K562 (cell line): Measurements from ENCODE around the gene ZFAND6. TPM values are rescaled to one million over a fixed set of nuclear protein-coding genes. Genes with fewer than 3 reads are reported as not detected.

Source experiments
- ATAC-seq: fragments of 200-7000 bp; cut with Tn5 transposase; 3 replicates; pipeline ENCODE4 v1.9.1; 2020; ENCODE audit warnings: moderate library complexity
- BruUV-seq: library from RNA; stranded (reverse); fragments of 400-500 nt; replicated peaks from 2 replicates; lab custom pipeline; 2021; lab: Mats Ljungman, UMichigan
- CTCF ChIA-PET: fragments of 300-600 bp; formaldehyde crosslinking; extraction: SDS; loops from one replicate; lab custom pipeline; 2021; ENCODE audit warnings: low intra/inter-chr PET ratio; lab: Yijun Ruan, JAX
- POLR2A ChIA-PET: fragments of 300-600, 350-650 bp; sonication (Branson Sonifier 250); formaldehyde crosslinking; extraction: SDS; loops from one replicate; lab custom pipeline; 2021; ENCODE audit warnings: antibody characterized with exemption, inconsistent platforms; lab: Yijun Ruan, JAX
- DNase-seq, 4 experiments: peaks; one replicate each; pipeline versions ENCODE4 v3.0.0 to v3.0.0-alpha.2; 2011 to 2018; ENCODE audit warnings: low spot score in 3 of 4, mixed read lengths in 3 of 4; ENCODE audit errors: extremely low read depth in 1 of 4
- FAIRE-seq: peaks from 2 replicates; lab custom pipeline; 2011; peaks lifted over from hg19 to GRCh38; lab: Jason Lieb, UNC
- H2AFZ ChIP-seq: 2 replicates; pipeline ENCODE4 v1.6.0; 2011; ENCODE audit warnings: low read depth, low read length, control low read depth, inconsistent platforms
- H3K27ac ChIP-seq: fragments of 200-600 bp; 3 replicates; pipeline ENCODE4 v1.8.0; 2011; ENCODE audit warnings: low read depth, mild to moderate bottlenecking, control low read depth, inconsistent platforms, low read length, moderate library complexity, mixed read lengths; ENCODE audit errors: extremely low read depth
- H3K27me3 ChIP-seq, 2 experiments: fragments of 300-600 bp in 1 of 2; 2 replicates in 1 of 2; 3 replicates in 1 of 2; pipeline versions ENCODE4 v1.6.0 to v1.8.0; 2011; ENCODE audit warnings: inconsistent platforms in 2 of 2, low read length in 2 of 2, mild to moderate bottlenecking in 1 of 2, mixed read lengths in 1 of 2, moderate library complexity in 1 of 2; ENCODE audit not compliant: control insufficient read depth in 2 of 2, insufficient read depth in 2 of 2
- H3K36me3 ChIP-seq: fragments of 300-600 bp; 3 replicates; pipeline ENCODE4 v1.8.0; 2011; ENCODE audit warnings: mild to moderate bottlenecking, low read length, inconsistent platforms; ENCODE audit not compliant: control insufficient read depth, insufficient read depth
- H3K4me1 ChIP-seq, 2 experiments: fragments of 200-600 bp in 1 of 2; replicated peaks in 1 of 2; 2 replicates in 1 of 2; 3 replicates in 1 of 2; pipeline versions ENCODE4 v1.5.1 to v1.8.0; 2011; ENCODE audit warnings: inconsistent platforms in 2 of 2, low read length in 2 of 2, mild to moderate bottlenecking in 1 of 2, mixed read lengths in 1 of 2, moderate library complexity in 1 of 2; ENCODE audit not compliant: control insufficient read depth in 2 of 2, insufficient read depth in 2 of 2
- H3K4me2 ChIP-seq: 2 replicates; pipeline ENCODE4 v1.6.1; 2011; ENCODE audit warnings: low read length, control low read depth, inconsistent platforms, mixed read lengths; ENCODE audit not compliant: insufficient read depth
- H3K4me3 ChIP-seq: fragments of 200-600 bp; sonication (generic), shearing (Covaris generic); 2 replicates; pipeline ENCODE4 v1.5.1; 2016; ENCODE audit warnings: control low read depth, inconsistent platforms
- H3K79me2 ChIP-seq: fragments of 200-600 bp; 3 replicates; pipeline ENCODE4 v1.8.0; 2011; ENCODE audit warnings: low read length, inconsistent platforms; ENCODE audit not compliant: control insufficient read depth, insufficient read depth
- H3K9ac ChIP-seq, 2 experiments: 2 replicates each; pipeline versions ENCODE4 v1.6.0 to v1.6.1; 2011; ENCODE audit warnings: low read depth in 2 of 2, low read length in 2 of 2, control low read depth in 1 of 2, inconsistent platforms in 1 of 2, mild to moderate bottlenecking in 1 of 2, mixed read lengths in 1 of 2; ENCODE audit not compliant: insufficient read depth in 1 of 2
- H3K9me1 ChIP-seq: one replicate; pipeline ENCODE4 v1.6.0; 2011; ENCODE audit warnings: inconsistent platforms, mild to moderate bottlenecking, low read length, moderate library complexity; ENCODE audit not compliant: control insufficient read depth, insufficient read depth
- H3K9me3 ChIP-seq: replicated peaks from 2 replicates; pipeline ENCODE4 v1.5.1; 2011; ENCODE audit warnings: low read depth, low read length, inconsistent platforms; ENCODE audit not compliant: control insufficient read depth, insufficient read depth
- H4K20me1 ChIP-seq: replicated peaks from 2 replicates; pipeline ENCODE4 v1.6.1; 2011; ENCODE audit warnings: low read length, inconsistent platforms, mixed read lengths; ENCODE audit not compliant: control insufficient read depth, insufficient read depth
- DDX20 ChIP-seq: fragments of 450-650 bp; IDR thresholded peaks from 2 replicates; pipeline ENCODE4 v1.6.1; 2016; ENCODE audit warnings: missing genetic modification characterization, low read depth, mild to moderate bottlenecking, missing compliant biosample characterization, moderate library complexity
- ETS2 ChIP-seq: IDR thresholded peaks from 2 replicates; pipeline ENCODE4 v1.6.1; 2016; ENCODE audit warnings: borderline replicate concordance, missing genetic modification characterization, mild to moderate bottlenecking, moderate library complexity, missing compliant biosample characterization; ENCODE audit not compliant: poor library complexity, severe bottlenecking
- JUN ChIP-seq, 2 experiments: sonication (generic) in 1 of 2; formaldehyde crosslinking in 1 of 2; IDR thresholded peaks; 2 replicates each; pipeline versions ENCODE4 v1.6.1 to v1.8.0; 2012 to 2022; ENCODE audit warnings: borderline replicate concordance in 2 of 2, mild to moderate bottlenecking in 2 of 2, improper control_type of control experiment in 1 of 2, low read depth in 1 of 2, low read length in 1 of 2, missing genetic modification reagents in 1 of 2
- MLLT1 ChIP-seq, 2 experiments: fragments of 450-650 bp; IDR thresholded peaks; 2 replicates each; pipeline ENCODE4 v1.6.1; 2016
- MXD1 ChIP-seq: fragments of 250-450 bp; sonication (Bioruptor Pico); IDR thresholded peaks from 2 replicates; pipeline ENCODE4 v1.8.0; 2021; ENCODE audit warnings: borderline replicate concordance, mild to moderate bottlenecking, moderate library complexity; ENCODE audit not compliant: poor library complexity, severe bottlenecking
- POLR2G ChIP-seq: fragments of 200-400 bp; formaldehyde crosslinking; IDR thresholded peaks from 2 replicates; pipeline ENCODE4 v1.6.1; 2017; ENCODE audit warnings: low read depth, mild to moderate bottlenecking, antibody characterized with exemption, low read length, moderate library complexity
- RBM25 ChIP-seq: fragments of 200-400 bp; formaldehyde crosslinking; IDR thresholded peaks from 2 replicates; pipeline ENCODE4 v1.6.1; 2018; ENCODE audit warnings: low read length, low read depth, moderate library complexity; ENCODE audit not compliant: severe bottlenecking
- SMARCC2 ChIP-seq: fragments of 450-650 bp; IDR thresholded peaks from 2 replicates; pipeline ENCODE4 v1.6.1; 2017; ENCODE audit warnings: antibody characterized with exemption, moderate library complexity, mild to moderate bottlenecking, low read depth
- SPI1 ChIP-seq: IDR thresholded peaks from 2 replicates; pipeline ENCODE4 v1.6.1; 2011; ENCODE audit warnings: low read depth, low read length, control low read depth, borderline replicate concordance
- ZHX1 ChIP-seq: fragments of 150-350 bp; conservative IDR thresholded peaks from 2 replicates; pipeline ENCODE4 v1.6.1; 2014; ENCODE audit warnings: low read length
- ZNF140 ChIP-seq: fragments of 250-450 bp; sonication (Bioruptor Pico); IDR thresholded peaks from 2 replicates; pipeline ENCODE4 v1.8.0; 2021; ENCODE audit warnings: moderate library complexity, mild to moderate bottlenecking, inconsistent platforms
- ZNF174 ChIP-seq: fragments of 250-450 bp; sonication (Bioruptor Pico); IDR thresholded peaks from 2 replicates; pipeline ENCODE4 v1.4.0; 2020; ENCODE audit warnings: mild to moderate bottlenecking
- ZNF79 ChIP-seq: fragments of 250-450 bp; sonication (Bioruptor Pico); IDR thresholded peaks from 2 replicates; pipeline ENCODE4 v1.4.0; 2020; ENCODE audit warnings: low read depth, mild to moderate bottlenecking, moderate library complexity
- WGBS: fragments of 100-300 bp; shearing (Covaris generic); methylation state at CpG from one replicate; pipeline ENCODE4 v1.1.6; 2016; ENCODE audit warnings: low coverage, mixed read lengths; ENCODE audit not compliant: insufficient coverage; ENCODE audit errors: missing lambda C conversion rate; 5-methylcytosine and 5-hydroxymethylcytosine counted together
- in situ Hi-C: fragments of 300-500 bp; cut with MboI; formaldehyde crosslinking; loops from 4 replicates; pipeline ENCODE4 v1.15.0; 2018; ENCODE audit warnings: inconsistent platforms, mixed read lengths
- intact Hi-C: fragments of 100-400 bp; cut with micrococcal nuclease; formaldehyde crosslinking; loops from 2 replicates; pipeline ENCODE4 v1.14.2; 2022
- polyA plus RNA-seq, 8 experiments: library from polyadenylated mRNA; depleted of rRNA in 4 of 8; stranded (reverse) in 5 of 8; unstranded in 3 of 8; fragments of >200 nt; fragmentation: Nextera tagmentation in 2 of 8; fragmentation: Illumina TruSeq in 1 of 8; extraction: Ambion mirVana in 2 of 8; extraction: Trizol in 1 of 8; gene quantifications; 2 replicates each; pipeline versions ENCODE4 v1.2.1 to v1.2.3, GENCODE V29; 2011 to 2014; ENCODE audit warnings: inconsistent platforms in 1 of 8, missing spikeins in 1 of 8
- total RNA-seq, 7 experiments: library from RNA; depleted of rRNA in 6 of 7; stranded (reverse); fragments of >200 nt in 6 of 7; fragmentation: Illumina TruSeq in 2 of 7; extraction: Trizol in 2 of 7; gene quantifications; 2 replicates each; pipeline versions ENCODE4 v1.2.1 to v1.2.3, GENCODE V29; 2011 to 2021; ENCODE audit warnings: low replicate concordance in 1 of 7

The ZFAND6 gene
- total and polyA plus RNA-seq, 9 of the 15 experiments (the other 6 are each of a cell fraction or from before 2014, with no cell fraction given), result 53.9 to 206 (median 88.9) TPM

GRCh38 chr15:80011596-80011995, 47.9 kb upstream of the ZFAND6 start (continued):
- no peak for TF ChIP-seq ZHX1
- no peak for TF ChIP-seq DDX20 (tag)
- no peak for TF ChIP-seq ZNF174 (CRISPR knock-in tag)
- no peak for TF ChIP-seq SMARCC2
- TF ChIP-seq ZNF140 (CRISPR knock-in tag), result no peak
- TF ChIP-seq POLR2G, result no peak

- Histone ChIP-seq H3K27ac (no peak overlapping the region), H3K27me3 (no peaks in the 10 kb centered on the region), H3K9me3 (no peaks in the 10 kb centered on the region), H2AFZ (peak overlapping the region; percentile 41; the same call in 1 of the 2 replicates), H3K36me3 (no peaks in the 10 kb centered on the region), H3K9ac (no peak overlapping the region), H3K4me2 (no peak overlapping the region), H4K20me1 (no peaks in the 10 kb centered on the region), H3K9me1 (no peaks in the 10 kb centered on the region)
- BruUV-seq, result no TSS peak
- CTCF ChIA-PET, result no interaction called here
- in situ Hi-C loops (no loop called here), intact Hi-C loops (no loop called here)
- no peak for ATAC-seq
- POLR2A ChIA-PET, result interaction anchor here (0.6 kb wide), 1 partner anchor 1210 kb away, joined by 3 read pairs; no protein-coding TSS in a partner anchor
- 35% methylated on average over 6 of the region's 6 CpGs for WGBS
- TF ChIP-seq RBM25 (no peak), ZNF79 (CRISPR knock-in tag) (no peak), JUN (IDR thresholded peaks at IDR 0.05; ENCODE audit: borderline replicate concordance, low read depth, low read length) (no peak), JUN (CRISPR knock-in tag; IDR thresholded peaks at IDR 0.05; ENCODE audit: borderline replicate concordance) (no peak), ETS2 (no peak), MXD1 (CRISPR knock-in tag) (no peak), POLR2G (no peak), MLLT1 (IDR thresholded peaks at IDR 0.05) (no peak), SPI1 (peak; percentile 75)
- TF ChIP-seq, all 486 proteins: peak for 1
- DNase-seq (no peak), FAIRE-seq (no peak)
- Histone ChIP-seq H3K79me2 (no peaks in the 10 kb centered on the region), H3K4me1 (peaks cover 0 to 6% of the 10 kb centered on the region in 2 experiments; a peak in 1 of 5 replicates), H3K4me3 (no peak overlapping the region)
Measured at GRCh38 chr15:80012060-80012726, 47.3 kb upstream of the ZFAND6 start.
